Stimulated activated CD8-positive, alpha-beta memory T cell treated with anti-CD3 and anti-CD28 coated beads, Interleukin-12 subunit alpha, Interleukin-12 subunit beta, amount 100 ng/mL, for 4 hours (primary cell): ENCODE data around the gene BTG2.

ENCODE experiments used
- DNase-seq: peaks from one replicate; pipeline ENCODE4 v3.0.0-alpha.2; 2020; ENCODE audit warnings: low read depth

Gene BTG2

GRCh38 chr1:203342192-203342940 is 37.0 kb downstream of the BTG2 start:
- DNase-seq: no peak

- no peak for DNase-seq
Observed at GRCh38 chr1:203343956-203344754, 38.8 kb downstream of the BTG2 start.

GRCh38 chr1:203346060-203346768 is 40.9 kb downstream of the BTG2 start:
- no peak for DNase-seq

GRCh38 chr1:203346769-203347102 is 41.4 kb downstream of the BTG2 start:
- DNase-seq: no peak

GRCh38 chr1:203349166-203349565 is 43.8 kb downstream of the BTG2 start:
- no peak for DNase-seq

- DNase-seq: no peak
Observed at GRCh38 chr1:203349773-203350524, 44.6 kb downstream of the BTG2 start.

- no peak for DNase-seq
Observed at GRCh38 chr1:203351037-203351625, 45.8 kb downstream of the BTG2 start, which contains the start of gene FMOD. Gene FMOD, minus strand, starts transcription at chr1:203351122. Its CDS starts 2,852 bp downstream, at chr1:203348270.

- DNase-seq: no peak
Observed at GRCh38 chr1:203353486-203353885, 48.2 kb downstream of the BTG2 start.

- DNase-seq: no peak
Observed at GRCh38 chr1:203354246-203354645, 48.9 kb downstream of the BTG2 start.

- no peak for DNase-seq
Observed at GRCh38 chr1:203359010-203359571, 53.8 kb downstream of the BTG2 start.
